GM12874 (cell line): ENCODE results near the gene SBF1.

Source experiments
- CTCF ChIP-seq: IDR thresholded peaks from 2 replicates; pipeline ENCODE4 v1.5.1; 2011; ENCODE audit warnings: low read depth, mild to moderate bottlenecking, control low read depth, low read length, moderate library complexity; ENCODE audit not compliant: insufficient read depth

The SBF1 gene

GRCh38 chr22:50446708-50447575, 27.9 kb downstream of the SBF1 start:
- TF ChIP-seq CTCF, result no peak

- TF ChIP-seq CTCF, result no peak
Measured at GRCh38 chr22:50445880-50446707, 28.7 kb downstream of the SBF1 start.

- no peak for TF ChIP-seq CTCF
Measured at GRCh38 chr22:50445071-50445879, 29.6 kb downstream of the SBF1 start.

DNA sequence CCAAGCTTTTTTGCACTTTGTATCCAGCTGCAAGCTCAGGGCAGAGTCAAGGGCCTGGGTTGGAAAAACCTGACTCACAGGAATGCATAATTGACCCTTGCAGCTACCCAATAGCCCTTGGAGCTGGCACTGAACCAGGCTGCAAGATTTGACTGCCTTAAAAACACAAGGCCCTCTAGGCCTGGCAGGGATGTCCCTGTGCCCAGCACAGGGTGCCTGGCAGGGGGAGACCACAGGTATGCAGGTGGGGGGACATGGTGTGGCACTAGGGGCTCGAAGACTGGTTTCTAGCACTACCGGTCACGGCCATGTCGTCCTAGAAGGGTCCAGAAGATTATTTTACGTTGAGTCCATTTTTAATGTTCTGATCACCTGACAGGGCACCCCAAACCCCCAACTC, 30.2 kb downstream of the SBF1 start:
- no peak for TF ChIP-seq CTCF

- TF ChIP-seq CTCF, result no peak
Measured at GRCh38 chr22:50443801-50444625, 30.8 kb downstream of the SBF1 start.

- TF ChIP-seq CTCF, result no peak
Measured at GRCh38 chr22:50443197-50443596, 31.6 kb downstream of the SBF1 start.
